Sigmoid colon (tissue), 7 donors: Measurements from ENCODE around the gene RAB23. TPM values are rescaled to one million over a fixed set of nuclear protein-coding genes. Genes with fewer than 3 reads are reported as not detected.
"Not testable (repeated sequence)": the region's sequence is repeated elsewhere in the genome, so short reads cannot be mapped to it uniquely, and the experiment has no call there.

Source experiments
- DNase-seq: peaks from one replicate; pipeline ENCODE4 v3.0.0-alpha.2; 2019
- H3K27ac ChIP-seq, 4 donors: fragments of 200-600 bp; sonication (generic); one replicate each; pipeline ENCODE4 v1.5.1; 2016 to 2019; ENCODE audit warnings: mild to moderate bottlenecking in 1 of 4
- H3K27me3 ChIP-seq, 3 donors: fragments of 200-600 bp; sonication (generic); one replicate each; pipeline ENCODE4 v1.5.1; 2019; ENCODE audit warnings: mild to moderate bottlenecking in 1 of 3
- H3K36me3 ChIP-seq, 4 donors: fragments of 200-600 bp; sonication (generic); one replicate each; pipeline ENCODE4 v1.5.1; 2016 to 2019
- H3K4me1 ChIP-seq, 4 donors: fragments of 200-600 bp; sonication (generic); one replicate each; pipeline ENCODE4 v1.5.1; 2017 to 2019
- H3K4me3 ChIP-seq, 4 donors: fragments of 200-600 bp; sonication (generic); one replicate each; pipeline ENCODE4 v1.5.1; 2017 to 2019; ENCODE audit warnings: mild to moderate bottlenecking in 2 of 4, moderate library complexity in 1 of 4
- H3K9me3 ChIP-seq, 4 donors: fragments of 200-600 bp in 3 of 4; sonication (generic) in 3 of 4; one replicate each; pipeline versions ENCODE4 v1.5.1 to v1.6.1; 2013 to 2019
- EP300 ChIP-seq, 4 donors: sonication (generic); formaldehyde crosslinking; IDR thresholded peaks; one replicate each; pipeline ENCODE4 v1.6.1; 2017; ENCODE audit warnings: antibody characterized with exemption in 4 of 4
- POLR2A ChIP-seq, 2 donors: fragments of 450-650 bp; IDR thresholded peaks; one replicate each; pipeline ENCODE4 v1.6.1; 2016; ENCODE audit warnings: antibody characterized with exemption in 2 of 2, mild to moderate bottlenecking in 2 of 2, moderate library complexity in 2 of 2
- POLR2AphosphoS5 ChIP-seq, 4 donors: sonication (generic); formaldehyde crosslinking; IDR thresholded peaks; one replicate each; pipeline ENCODE4 v1.6.1; 2017; ENCODE audit warnings: antibody characterized with exemption in 4 of 4
- WGBS, 2 donors: extraction: QIAGEN DNeasy Blood & Tissue Kit; methylation state at CpG; one replicate each; pipeline ENCODE4 v1.1.7; 2013; 5-methylcytosine and 5-hydroxymethylcytosine counted together
- intact Hi-C: fragments of 100-400 bp; cut with DNase I; formaldehyde crosslinking; loops from one replicate; pipeline ENCODE4 v1.15.1; 2023
- polyA plus RNA-seq, 3 donors: library from polyadenylated mRNA; stranded (reverse); fragments of 200-250 nt; gene quantifications; one replicate each; pipeline ENCODE4 v1.2.3, GENCODE V29; 2013
- total RNA-seq, 4 donors: library from RNA; depleted of rRNA; stranded (reverse); fragments of >200 nt; gene quantifications; one replicate each; pipeline ENCODE4 v1.1.0, GENCODE V29; 2016
- TF ChIP-seq, protein P1 (sequence below), 4 experiments: fragments of 450-650 bp in 3 of 4; fragments of 200-600 bp in 1 of 4; IDR thresholded peaks; one replicate each; pipeline ENCODE4 v1.5.1; 2016 to 2019; ENCODE audit warnings: antibody characterized with exemption in 4 of 4, mild to moderate bottlenecking in 3 of 4, moderate library complexity in 2 of 4
- donor health status: healthy with polysubstance abuse.
- donor health status: Bipolar disorder and iron deficiency.
- donor health status: healthy.

The RAB23 gene
- total and polyA plus RNA-seq, 7 donors: 3.5 to 188 (median 115) TPM

DNA sequence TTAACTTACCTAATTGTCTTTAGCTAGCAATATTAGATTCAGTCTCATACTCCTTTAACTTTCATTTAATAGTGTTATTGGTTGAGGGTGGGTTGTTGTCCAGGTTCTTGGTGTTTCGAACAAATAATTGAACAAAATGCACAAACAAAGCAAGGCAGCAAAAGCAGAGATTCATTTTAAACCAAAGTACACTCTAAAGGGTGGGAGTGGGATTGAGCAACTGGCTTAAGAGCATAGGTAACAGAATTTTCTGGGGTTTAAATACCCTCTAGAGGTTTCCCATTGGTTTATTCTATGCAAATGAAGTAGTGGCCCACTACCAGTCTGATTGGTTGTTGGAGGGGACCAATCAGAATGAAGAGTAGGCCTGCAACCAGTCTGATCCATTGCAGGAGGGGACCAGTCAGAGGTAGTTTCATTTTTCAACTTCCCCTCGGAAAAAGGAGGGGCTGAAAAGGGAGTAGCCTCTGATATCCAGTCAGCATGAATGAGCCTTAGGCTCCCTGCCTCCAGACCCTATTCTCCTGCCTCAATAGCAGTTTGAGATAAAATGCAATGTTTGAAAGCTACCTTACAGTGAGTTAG is 26.3 kb upstream of the RAB23 start:
- Histone ChIP-seq H3K27me3 (no peaks in the 10 kb centered on the region), H3K4me3 (no peak overlapping the region), H3K27ac (peak overlapping the region in 1 of 4 donors; percentile 23), H3K36me3 (no peaks in the 10 kb centered on the region), H3K4me1 (peaks cover 0 to 19% (median 13%) of the 10 kb centered on the region in 4 donors), H3K9me3 (no peaks in the 10 kb centered on the region)
- intact Hi-C loops: no loop called here
- DNase-seq: no peak
- TF ChIP-seq, protein P1, sequence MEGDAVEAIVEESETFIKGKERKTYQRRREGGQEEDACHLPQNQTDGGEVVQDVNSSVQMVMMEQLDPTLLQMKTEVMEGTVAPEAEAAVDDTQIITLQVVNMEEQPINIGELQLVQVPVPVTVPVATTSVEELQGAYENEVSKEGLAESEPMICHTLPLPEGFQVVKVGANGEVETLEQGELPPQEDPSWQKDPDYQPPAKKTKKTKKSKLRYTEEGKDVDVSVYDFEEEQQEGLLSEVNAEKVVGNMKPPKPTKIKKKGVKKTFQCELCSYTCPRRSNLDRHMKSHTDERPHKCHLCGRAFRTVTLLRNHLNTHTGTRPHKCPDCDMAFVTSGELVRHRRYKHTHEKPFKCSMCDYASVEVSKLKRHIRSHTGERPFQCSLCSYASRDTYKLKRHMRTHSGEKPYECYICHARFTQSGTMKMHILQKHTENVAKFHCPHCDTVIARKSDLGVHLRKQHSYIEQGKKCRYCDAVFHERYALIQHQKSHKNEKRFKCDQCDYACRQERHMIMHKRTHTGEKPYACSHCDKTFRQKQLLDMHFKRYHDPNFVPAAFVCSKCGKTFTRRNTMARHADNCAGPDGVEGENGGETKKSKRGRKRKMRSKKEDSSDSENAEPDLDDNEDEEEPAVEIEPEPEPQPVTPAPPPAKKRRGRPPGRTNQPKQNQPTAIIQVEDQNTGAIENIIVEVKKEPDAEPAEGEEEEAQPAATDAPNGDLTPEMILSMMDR (IDR thresholded peaks at IDR 0.05): no peak
- TF ChIP-seq EP300 (IDR thresholded peaks at IDR 0.05) (no peak), POLR2AphosphoS5 (IDR thresholded peaks at IDR 0.05) (no peak), POLR2A (IDR thresholded peaks at IDR 0.05) (no peak)
- WGBS, 2 donors: 85 to 93% methylated on average over 2 of the region's 2 CpGs

DNA sequence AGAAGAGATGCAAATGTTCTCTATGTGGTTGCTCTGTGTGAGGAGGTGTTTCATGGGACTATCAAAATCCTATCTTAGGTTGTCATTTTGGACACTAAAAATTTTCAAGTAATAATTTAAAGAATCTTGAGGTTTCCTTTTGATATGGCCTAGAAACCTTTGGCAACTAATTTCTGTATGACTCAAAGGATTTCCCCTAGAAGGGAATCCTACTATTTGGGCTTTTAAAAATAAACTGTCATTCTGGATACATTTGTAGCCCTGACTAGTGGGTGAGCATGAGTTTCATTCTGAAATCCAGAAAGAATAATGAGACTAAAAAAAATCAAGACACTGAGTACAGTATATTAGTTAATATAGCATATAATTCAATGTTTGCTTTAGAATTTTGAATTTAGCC is 25.5 kb upstream of the RAB23 start:
- no peaks in the 10 kb centered on the region for H3K36me3 ChIP-seq
- DNase-seq: no peak
- H3K4me3 ChIP-seq: no peak overlapping the region
- TF ChIP-seq POLR2A (IDR thresholded peaks at IDR 0.05) (no peak), POLR2AphosphoS5 (IDR thresholded peaks at IDR 0.05) (no peak), EP300 (IDR thresholded peaks at IDR 0.05) (no peak)
- TF ChIP-seq, protein P1 (IDR thresholded peaks at IDR 0.05): no peak
- intact Hi-C loops: no loop called here
- H3K4me1 ChIP-seq: peaks cover 0 to 17% (median 11%) of the 10 kb centered on the region in 4 donors
- no peaks in the 10 kb centered on the region for H3K27me3 ChIP-seq
- no peaks in the 10 kb centered on the region for H3K9me3 ChIP-seq
- H3K27ac ChIP-seq: peak overlapping the region in 1 of 4 donors; percentile 23

DNA sequence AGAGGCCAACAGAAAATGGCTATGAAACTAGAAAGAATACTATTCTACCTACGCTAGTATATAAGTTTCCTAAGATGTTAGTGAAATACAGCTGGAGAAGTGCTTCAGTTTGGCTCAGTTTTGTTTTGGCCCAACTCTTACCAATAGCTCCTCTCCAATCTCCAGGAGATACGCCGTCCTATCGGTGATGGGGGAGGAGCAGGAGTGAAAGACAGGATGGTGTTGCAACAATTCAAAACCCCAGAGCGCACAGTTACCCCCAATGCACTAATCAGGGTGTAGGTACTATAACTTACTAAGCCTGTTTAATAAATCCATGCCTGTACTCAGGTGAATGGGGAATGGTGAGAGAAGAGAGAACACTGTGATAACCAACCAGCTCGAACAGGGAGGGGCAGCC is 24.2 kb upstream of the RAB23 start:
- Histone ChIP-seq H3K27me3 (no peaks in the 10 kb centered on the region), H3K4me1 (peaks cover 0 to 14% (median 3%) of the 10 kb centered on the region in 4 donors), H3K27ac (peak overlapping the region in 1 of 4 donors; percentile 4), H3K4me3 (no peak overlapping the region), H3K36me3 (no peaks in the 10 kb centered on the region), H3K9me3 (no peaks in the 10 kb centered on the region)
- no peak for DNase-seq
- intact Hi-C loops: no loop called here
- TF ChIP-seq POLR2AphosphoS5 (IDR thresholded peaks at IDR 0.05) (no peak), EP300 (IDR thresholded peaks at IDR 0.05) (no peak), POLR2A (IDR thresholded peaks at IDR 0.05) (no peak)
- TF ChIP-seq, protein P1 (IDR thresholded peaks at IDR 0.05): no peak
- WGBS, 2 donors: 92 to 96% methylated on average over 6 of the region's 6 CpGs

DNA sequence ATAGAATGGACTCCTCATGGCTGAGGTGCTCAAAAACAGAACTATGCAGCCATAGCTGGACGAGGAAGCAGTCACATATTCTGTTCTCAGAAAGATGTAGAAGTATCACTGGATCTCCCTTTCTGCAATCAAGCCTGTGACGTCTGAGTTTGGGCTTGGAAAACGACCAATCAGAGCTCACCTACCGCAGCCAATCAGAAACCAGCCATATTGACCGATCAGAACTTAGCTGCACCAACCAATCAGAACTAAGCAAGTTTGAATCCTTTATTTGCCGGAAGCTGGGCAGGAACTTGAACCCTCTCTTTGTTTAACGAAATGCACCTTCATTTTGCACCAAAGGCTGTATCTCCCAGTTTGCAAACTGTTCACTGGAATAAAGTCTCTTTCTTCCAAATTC is 21.8 kb upstream of the RAB23 start:
- Histone ChIP-seq H3K9me3 (no peaks in the 10 kb centered on the region), H3K4me1 (peaks cover 0 to 14% (median 3%) of the 10 kb centered on the region in 4 donors), H3K27ac (peak overlapping the region in 1 of 4 donors; percentile 65), H3K36me3 (no peaks in the 10 kb centered on the region), H3K27me3 (no peaks in the 10 kb centered on the region), H3K4me3 (no peak overlapping the region)
- intact Hi-C loops: no loop called here
- no peak for DNase-seq
- no peak for TF ChIP-seq POLR2A (IDR thresholded peaks at IDR 0.05)
- TF ChIP-seq, protein P1 (IDR thresholded peaks at IDR 0.05): no peak
- no peak for TF ChIP-seq EP300 (IDR thresholded peaks at IDR 0.05)
- TF ChIP-seq POLR2AphosphoS5 (IDR thresholded peaks at IDR 0.05): no peak
- 91 to 93% methylated on average over 7 of the region's 7 CpGs for WGBS, 2 donors

DNA sequence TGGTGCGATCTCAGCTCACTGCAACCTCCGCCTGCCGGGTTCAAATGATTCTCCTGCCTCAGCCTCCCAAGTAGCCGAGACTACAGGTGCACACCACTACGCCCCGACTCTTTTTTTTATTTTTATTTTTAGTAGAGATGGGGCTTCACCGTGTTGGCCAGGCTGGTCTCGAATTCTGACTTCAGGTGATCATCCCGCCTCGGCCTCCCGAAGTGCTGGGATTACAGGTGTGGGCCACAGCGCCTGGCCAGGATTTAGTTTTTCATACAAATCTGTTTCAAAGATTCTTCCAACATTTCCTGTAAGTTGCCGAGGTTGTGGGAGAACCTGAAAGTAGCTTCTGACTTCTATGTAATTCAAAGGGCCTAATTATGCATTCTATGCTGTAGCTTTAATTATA is 21.4 kb upstream of the RAB23 start:
- H3K36me3 ChIP-seq, H3K9me3 ChIP-seq, H3K4me3 ChIP-seq, H3K27me3 ChIP-seq, intact Hi-C loops, DNase-seq: not testable (repeated sequence)
- H3K27ac ChIP-seq: peak overlapping the region in 1 of 4 donors; percentile 65
- WGBS, 2 donors: 96 to 97% methylated on average over 13 of the region's 13 CpGs
- peaks cover 0 to 14% (median 3%) of the 10 kb centered on the region in 4 donors for H3K4me1 ChIP-seq
